NCI-H2081 (cell line): ENCODE results near the gene CUBN.

Experiments used
- DNase-seq, 2 experiments: peaks; one replicate each; lab custom pipeline; 2025; lab: John Stamatoyannopoulos, UW

CUBN gene

DNA sequence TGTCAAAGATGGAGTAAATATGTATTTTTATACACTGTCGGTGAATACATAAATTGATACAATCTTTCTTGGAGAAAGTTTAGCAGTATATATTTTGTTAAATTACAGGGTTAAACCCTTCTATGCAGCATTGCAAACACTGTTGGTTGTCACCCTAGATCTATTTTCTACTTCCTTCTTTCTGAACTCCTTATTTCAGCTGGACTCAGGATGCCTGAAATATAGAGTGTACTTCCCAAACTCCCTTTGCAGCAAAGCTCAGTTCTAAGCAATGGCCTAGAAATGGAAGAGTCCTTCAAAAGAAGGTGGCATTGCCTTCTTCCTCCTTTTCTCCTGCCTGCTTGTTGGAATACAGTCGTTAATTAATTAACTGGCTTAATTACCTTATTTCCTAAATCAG, 20.6 kb downstream of the CUBN start:
- no peak for DNase-seq

DNA sequence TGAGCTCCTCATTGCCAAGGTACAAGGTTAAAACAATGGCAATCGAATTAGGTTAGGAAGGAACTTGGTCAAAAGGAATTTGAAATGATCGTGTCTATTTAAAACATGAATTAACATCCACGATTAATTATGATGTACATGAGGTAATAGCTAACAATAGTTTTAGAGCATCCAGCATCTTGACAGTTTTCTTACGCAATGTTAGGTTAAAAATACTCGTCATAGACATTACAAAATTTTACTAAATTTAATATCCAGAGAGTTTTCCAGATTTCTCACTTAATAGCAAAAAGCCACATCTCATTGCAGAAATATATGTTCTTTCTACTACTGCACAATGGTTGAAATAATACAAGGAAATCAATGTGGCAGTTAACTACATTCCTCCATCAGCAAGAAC, 22.6 kb downstream of the CUBN start:
- no peak for DNase-seq

DNA sequence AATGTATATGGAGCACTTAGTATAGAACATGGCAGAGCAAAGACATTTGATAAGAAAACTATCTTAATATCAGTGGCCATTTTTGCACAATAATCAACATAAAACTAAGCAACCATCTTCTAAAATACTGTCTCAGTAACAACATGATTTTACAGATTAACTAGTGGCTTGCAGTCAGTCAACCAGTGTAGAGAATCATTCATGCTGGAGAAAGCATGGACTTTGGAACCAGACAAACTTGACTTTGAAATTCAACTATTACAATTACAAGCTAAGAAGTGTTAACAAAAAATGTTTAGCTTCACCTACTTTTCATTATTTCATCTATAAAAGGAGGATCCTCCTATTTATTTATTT, 27.7 kb downstream of the CUBN start:
- DNase-seq: no peak

DNA sequence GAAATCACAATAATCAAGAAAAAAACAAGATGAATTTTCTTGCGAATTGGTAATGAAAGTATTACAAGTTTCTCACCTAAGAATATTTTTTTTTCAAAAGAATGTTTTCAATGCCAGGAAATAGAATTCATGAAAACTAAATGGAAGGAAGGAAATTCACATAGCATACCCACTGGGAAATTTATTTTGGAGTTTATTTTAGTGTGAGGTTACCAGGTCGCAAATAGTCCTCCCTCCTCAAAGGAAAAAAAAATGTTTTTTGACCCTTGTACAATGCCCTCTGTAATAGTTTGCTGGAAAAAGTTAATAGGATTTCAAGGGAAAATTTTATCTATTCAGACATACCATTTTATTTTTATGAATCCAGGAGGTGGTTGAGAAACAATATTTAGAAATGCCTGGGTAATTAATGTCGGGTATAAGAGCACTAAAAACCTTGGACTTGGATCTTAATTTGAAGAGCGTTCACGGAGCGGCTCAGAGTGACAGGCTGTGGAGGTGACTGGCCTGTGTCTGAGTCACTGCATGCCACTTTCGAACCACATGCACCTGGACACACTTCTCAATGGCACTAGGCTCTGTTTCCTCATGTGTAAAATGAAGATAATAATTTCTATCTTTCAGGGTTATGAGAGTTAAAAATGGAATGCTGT, 28.2 kb downstream of the CUBN start:
- DNase-seq: no peak

DNA sequence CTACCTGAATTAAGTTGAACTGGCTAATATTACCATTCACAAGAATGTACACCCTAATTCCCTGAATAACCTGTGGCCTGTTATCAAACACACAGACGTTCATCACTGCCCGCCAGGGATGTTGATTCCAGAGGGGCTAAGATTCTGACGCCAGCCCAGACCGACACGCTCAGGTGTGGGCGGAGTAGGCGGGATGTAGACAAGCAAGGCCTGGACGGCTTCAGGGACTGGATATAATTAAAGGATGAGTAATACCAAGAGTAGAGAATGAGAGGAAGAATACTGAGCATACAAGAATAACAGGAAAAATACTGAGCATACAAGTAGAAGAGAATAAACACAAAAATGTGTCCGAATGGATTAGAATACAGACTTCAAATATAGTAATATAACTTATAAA, 29.0 kb downstream of the CUBN start:
- no peak for DNase-seq

DNA sequence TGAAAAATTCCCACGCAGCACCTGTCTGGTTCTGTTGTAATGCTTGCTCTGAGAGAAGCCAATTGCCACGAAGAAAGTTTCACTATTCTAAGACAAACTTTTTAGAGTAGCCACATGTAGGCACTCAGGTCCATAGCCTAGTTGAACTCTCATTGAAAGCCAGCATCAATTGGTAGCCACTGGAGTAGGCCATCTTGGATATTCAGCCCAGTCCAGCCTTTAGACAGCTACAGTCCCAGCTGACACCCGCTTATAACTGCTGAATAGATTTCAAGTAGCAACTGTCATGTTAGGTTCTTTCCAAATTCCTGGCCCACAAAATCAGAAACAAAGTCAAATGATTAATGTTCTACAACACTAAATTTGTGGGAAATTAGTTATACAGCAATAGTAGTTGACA, 31.6 kb downstream of the CUBN start:
- no peak for DNase-seq

DNA sequence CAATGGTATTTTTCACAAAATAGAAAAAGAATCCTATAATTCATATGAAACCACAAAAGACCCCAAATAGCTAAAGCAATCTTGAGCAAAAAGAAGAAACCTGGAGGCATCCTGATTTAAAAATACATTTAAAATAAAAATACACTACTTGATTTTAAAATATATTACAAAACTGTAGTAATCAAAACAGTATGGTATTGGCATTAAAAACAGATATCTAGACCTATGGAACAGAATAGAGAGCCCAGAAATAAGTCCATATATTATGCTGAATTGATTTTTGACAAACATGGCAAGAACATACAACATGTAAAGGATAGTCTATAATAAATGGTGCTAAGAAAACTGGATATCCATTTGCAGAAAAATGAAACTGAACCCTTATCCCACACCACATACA, 34.8 kb downstream of the CUBN start:
- no peak for DNase-seq

DNA sequence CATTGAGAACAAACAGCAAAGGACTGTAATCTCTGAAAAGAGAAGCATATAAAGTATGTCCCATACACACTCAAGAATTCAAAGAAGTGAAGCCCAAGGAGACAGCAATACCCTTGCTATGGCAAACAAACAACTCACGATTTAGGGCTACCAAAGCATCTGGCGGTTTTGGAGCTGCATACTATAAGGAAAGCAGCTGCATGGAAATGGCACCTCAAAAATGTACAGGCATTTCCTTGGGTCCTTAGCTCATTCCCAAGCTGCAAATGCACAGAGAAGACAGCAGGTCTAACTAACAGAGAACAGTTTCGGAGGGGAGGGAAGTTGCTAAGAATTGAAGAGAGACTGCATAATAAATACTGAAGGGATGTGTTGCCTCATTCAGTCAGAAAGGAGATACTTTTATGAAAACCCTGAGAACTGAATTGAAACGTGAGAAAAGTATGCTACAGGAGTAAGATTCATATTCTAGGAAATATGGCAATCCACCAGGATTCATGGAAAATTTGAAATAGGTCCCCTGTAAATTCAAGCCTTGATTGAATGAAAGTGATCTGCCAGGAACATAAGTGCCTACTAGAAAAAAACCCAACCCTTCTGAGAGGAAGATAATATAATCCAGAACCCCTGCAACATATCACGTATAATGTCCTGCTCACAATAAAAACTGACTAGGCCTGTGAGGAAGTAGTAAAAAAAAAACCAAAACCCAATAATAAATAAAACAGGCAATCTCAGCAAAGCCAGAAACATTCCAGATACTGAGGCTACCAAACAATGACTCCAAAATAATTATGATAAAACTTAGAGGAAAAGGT, 36.4 kb downstream of the CUBN start:
- DNase-seq: no peak

DNA sequence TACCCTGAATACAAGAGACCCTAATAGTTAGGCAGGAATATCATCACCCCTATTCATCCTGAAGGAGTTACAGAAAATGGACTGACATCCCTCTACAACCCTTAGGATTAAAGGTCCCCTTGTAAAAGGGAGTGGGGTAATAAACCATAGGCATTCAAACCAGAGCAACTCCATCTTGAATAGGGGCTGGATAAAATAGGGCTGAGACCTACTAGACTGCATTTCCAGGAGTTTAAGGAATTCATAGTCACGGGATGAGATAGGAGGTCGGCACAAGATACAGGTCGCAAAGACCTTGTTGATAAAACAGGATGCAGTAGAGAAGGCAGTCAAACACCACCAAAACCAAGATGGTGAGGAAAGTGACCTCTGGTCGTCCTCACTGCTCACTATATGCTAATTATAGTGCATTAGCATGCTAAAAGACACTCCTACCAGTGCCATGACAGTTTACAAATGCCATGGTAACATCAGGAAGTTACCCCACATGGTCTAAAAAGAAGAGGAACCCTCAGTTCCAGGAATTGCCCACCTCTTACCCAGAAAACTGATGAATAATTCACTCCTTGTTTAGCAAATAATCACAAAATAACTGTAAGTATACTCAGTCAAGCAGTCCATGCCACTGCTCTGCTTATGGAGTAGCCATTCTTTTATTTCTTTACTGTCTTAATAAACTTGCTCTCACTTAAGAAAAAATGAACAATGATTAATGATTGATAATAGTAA, 37.2 kb downstream of the CUBN start:
- DNase-seq: no peak

DNA sequence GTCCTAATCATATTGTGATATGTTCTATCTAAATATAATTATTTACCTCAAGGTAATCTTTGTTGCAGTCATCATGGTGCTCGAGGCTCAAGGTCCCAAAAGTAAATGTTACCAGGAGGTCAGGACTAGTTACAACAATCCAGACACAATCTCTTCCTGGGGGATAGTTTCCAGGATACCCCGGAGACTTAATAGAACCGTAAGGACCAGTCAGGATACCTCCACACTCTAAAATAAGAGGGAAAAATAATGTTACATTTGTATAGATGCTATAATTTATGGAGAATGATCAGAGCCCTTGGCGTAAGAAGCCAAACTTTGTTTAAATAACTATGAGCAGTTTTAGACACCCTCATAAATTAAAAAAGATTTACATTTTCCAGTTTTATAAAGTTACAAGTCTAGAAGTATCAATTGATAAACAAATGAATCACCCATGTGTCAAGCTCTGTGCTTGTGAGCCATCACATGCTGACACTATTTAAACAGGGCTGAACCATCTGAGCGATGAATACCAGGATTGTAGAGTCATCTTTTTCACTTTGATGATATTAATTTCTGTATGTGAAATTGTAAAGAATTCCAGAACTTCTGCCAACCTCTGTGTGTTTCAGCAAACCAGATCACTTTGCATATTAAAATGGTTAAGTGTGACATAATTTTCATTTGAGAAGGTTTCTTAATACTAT, 41.3 kb downstream of the CUBN start:
- DNase-seq: no peak

DNA sequence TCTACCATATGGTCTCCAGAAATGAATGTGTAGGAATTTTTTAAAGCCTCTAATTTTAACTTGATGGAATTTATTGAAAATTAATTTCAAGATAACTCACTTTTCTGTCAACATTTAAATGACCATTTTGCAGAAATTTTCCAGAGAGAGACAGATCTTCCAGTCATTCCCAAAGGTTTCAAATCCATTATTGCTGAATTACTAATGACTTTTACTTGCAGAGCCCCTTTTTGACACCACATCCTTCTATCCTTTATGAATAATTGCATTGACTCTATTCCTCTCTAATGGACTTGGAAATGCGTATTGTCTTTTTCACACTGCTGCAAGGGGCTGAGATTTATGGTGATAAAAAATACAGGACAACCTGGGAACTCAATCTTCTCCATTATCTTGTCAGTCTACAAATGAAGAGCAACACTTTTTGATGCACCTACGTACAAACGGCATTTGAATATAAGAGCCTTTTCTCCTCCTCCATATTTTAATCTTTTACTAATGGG, 42.7 kb downstream of the CUBN start:
- no peak for DNase-seq

DNA sequence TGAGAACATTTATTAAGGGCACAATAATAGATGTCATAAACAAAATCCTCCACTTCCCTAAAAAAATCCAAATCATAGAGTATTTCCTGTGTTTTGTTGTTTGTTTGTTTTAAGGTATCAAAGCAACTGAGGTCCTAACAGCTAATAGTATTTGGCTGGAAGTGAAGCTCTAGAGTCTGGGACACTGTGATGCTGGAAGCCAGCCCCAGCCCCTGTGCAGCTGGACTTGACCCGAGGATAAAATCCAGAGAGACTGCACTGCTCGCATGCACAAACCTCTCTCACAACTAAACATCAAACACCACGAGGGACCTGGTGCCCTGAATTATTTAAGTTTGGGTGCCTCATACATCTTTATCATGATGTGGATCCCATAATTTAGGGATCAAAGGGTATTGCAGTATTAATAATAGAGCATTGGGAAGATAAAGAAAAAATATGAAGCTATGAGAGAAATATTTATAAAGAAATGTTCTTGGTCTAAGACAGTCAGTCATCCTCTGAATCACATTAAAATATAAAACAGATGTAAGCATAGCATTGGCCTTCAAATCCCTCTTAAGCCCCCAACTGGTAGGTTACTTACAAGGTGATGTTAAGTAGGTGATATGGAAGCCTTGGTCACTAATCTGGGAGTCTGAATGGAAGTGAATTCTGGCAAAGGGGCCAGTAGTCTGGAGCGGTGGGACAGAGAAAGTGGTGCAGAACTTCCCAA, 44.4 kb downstream of the CUBN start:
- DNase-seq: no peak

DNA sequence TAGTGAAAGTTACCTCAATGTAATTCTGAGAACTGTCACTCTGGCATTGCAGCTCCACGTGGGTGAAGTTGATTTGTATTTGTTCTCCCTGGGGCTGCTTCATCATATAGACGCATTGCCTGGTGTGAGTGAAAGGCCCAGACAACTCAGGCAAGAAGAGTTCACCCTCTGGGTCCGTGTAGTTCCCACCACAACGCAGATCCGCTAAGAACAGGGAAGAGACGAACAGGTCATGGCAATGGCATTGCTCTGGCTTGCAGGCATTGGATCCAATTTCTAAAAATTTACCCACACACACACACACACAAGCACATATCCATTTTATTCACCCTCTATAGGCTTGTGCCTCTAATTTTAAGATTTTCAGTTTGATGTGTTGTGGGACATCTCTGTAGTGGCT, 45.4 kb downstream of the CUBN start:
- DNase-seq: no peak

DNA sequence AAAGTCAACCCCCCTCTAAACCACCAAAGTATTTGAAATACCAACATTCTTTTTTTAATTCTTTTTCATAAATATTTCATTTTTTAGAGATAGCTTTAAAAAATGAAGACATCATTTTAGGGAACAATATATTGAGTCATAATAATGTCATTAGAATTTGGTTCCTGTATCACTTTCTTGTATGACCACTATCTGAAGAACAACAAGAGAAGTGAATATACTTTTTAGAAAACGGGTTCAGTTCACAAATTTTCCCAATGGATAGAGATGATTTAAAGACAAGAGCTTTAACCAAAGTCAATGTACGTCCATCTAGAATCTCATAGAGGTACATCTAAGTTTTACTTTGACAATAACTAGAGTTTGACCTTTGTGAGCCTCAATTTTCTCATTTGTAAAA, 48.2 kb downstream of the CUBN start:
- no peak for DNase-seq

DNA sequence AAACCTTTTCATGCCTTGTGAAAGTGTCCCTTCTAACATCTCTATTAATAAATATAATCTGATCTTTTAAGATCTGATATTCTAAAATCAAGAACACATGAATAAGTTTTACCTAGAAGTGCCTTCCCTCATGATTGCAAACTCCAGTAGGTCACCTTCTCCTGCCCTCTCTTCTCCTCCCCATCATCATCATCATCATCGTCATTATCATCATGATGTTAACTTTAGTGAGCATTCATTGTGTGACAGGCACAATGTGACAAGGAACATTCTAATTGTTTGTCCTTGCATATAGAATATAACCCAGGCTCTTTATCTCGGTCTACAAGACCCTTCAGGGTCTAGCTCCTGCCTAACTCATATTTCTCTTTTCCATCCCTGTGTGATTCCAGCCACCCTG, 51.7 kb downstream of the CUBN start:
- no peak for DNase-seq

DNA sequence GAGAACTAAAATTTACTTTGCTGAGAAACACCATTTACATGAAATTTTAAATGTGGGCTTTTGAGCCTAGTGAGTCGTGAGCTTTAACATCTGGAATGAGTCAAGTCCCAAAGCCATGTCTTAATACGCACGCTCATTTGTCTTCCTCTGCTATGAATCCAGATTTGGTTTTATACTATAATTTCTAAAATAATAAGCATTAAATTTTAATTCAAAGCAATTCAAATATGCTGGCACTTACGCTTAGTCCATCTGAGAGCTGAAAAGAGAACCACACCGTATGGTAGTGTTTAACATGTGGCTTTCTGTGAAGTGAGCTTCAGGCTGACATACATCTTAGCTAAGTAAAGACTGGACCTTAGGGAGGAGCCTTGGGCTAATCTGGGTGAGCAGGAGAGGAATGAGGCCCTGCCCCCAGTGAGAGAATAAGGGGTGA, 52.2 kb downstream of the CUBN start:
- DNase-seq: no peak

DNA sequence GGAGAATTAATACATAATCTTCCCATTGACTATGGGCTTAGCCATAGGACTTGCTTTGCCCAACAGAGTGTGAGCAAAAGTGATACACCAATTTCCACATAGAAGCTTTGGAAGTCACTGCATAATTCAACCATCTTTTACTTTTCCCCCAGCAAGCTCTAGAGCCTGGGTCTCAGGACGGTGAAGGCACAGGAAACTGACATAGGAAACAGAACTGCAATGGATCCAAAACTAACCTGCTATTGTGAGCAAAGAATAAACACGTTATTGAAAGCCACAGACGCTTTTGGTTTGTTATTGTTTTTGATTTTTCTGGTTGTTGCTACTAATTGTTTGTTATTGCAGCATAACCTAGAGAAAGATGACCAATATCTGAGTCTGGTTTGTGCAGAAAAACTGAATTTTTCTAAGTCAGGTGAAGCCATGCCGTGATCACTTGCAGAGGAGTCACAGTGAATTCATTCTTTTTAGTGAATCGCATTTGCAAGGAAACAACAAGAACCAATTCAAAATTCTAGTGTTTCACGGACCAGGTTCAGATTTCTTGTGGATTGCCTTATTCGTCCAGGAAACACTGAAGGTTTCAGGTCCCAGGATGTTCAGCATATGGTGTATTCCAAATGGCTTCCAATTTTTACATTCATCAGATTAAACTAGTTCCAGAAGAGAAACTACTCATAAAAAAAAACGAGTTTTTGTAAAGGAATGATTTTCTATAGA, 52.8 kb downstream of the CUBN start:
- DNase-seq: no peak

DNA sequence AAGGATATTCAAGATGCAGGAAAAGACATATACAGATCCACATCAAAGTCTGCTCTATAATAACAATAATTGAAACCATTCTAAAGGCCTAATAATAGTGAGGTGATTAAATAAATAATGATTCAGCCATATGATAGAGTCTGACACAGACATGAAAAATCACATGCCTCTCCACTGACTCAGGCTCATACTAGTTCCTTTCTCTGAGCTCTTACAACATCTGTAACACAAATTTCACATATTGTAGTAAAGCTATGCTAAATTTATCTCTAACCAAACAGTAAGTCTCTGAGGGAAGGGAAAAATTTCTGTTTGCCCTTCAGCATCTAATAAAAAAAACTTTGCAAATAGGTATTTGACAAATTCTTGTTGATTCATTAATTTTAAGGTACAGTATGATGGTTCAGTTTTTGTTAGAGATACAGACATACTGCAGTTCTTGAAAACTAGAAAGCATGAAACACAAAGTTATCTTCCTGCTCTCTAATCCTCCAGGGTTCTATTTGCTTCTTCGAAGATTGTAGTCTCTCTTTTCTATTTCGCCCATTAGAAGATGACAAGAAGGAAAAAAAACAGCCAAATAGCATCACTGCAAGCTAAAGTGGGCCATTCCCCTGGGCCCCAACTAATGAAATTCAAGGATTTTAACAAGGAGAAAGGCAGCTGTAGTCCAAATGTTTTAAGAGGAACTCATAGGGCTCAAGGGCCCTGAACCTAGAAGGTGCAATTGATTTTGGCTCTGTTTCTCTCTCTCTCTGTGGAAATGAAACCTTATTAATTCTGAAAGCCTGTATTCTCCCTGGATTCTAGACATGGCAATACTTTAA, 53.9 kb downstream of the CUBN start:
- no peak for DNase-seq

DNA sequence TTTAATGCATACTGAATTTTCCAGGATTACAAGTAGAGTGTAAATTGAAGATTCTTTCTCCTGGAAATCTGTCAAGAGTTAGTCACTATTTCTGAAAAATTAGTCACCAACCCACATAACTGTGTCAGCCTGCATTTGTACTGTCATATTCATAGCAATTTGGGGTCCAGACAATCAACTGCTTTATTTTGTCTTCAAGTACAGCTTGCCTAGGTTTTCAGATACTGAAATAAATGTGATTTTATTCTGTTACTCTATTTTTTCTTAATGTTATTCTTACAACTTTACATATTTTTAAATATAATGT, 55.1 kb downstream of the CUBN start:
- DNase-seq: no peak
